Activated gamma-delta T cell (primary cell): ENCODE results near the gene EXOSC5.
"Not testable (repeated sequence)": the region's sequence is repeated elsewhere in the genome, so short reads cannot be mapped to it uniquely, and the experiment has no call there.

Experiments used
- DNase-seq: peaks from one replicate; lab custom pipeline; 2025; lab: John Stamatoyannopoulos, UW

The EXOSC5 gene

GRCh38 chr19:41366089-41366488 is 31.1 kb downstream of the EXOSC5 start:
- no peak for DNase-seq

DNA sequence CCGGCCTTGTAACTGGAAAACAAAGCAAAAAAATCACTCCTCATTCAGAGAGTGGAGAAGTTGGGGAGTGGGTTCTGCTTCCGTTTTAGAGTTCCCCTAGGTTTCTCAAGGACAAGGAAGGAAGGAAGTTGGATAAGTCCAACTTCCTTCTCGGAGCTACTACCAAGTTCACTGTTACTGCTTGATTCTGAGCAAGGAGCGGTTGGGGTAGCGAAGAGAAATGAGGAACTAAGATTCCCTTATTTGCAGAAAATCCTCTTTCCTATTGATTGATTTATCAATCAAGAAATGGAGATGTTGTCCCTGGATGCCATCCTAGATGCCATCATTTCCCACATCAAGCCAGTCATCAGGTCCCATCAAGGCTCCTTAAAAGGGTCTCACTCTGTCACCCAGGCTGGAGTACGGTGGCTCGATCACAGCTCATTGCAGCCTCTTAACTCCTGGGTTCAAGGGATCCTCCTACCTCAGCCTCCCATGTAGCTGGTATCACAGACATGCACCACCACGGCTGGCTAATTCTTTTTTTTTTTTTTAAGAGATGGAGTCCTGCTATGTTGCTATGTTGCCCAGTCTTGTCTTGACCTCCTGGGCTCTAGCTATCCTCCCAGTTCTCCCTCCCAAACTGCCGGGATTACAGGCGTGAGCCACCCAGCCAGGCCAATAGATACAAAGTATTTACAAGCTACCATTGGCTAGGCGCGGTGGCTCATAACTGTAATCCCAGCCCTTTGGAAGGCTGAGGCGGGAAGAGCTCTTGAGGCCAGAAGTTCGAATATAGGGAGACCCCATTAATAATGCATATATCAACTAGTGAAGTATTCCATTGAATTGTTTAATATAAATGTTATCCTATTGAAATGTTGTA is 32.4 kb downstream of the EXOSC5 start:
- no peak for DNase-seq

DNA sequence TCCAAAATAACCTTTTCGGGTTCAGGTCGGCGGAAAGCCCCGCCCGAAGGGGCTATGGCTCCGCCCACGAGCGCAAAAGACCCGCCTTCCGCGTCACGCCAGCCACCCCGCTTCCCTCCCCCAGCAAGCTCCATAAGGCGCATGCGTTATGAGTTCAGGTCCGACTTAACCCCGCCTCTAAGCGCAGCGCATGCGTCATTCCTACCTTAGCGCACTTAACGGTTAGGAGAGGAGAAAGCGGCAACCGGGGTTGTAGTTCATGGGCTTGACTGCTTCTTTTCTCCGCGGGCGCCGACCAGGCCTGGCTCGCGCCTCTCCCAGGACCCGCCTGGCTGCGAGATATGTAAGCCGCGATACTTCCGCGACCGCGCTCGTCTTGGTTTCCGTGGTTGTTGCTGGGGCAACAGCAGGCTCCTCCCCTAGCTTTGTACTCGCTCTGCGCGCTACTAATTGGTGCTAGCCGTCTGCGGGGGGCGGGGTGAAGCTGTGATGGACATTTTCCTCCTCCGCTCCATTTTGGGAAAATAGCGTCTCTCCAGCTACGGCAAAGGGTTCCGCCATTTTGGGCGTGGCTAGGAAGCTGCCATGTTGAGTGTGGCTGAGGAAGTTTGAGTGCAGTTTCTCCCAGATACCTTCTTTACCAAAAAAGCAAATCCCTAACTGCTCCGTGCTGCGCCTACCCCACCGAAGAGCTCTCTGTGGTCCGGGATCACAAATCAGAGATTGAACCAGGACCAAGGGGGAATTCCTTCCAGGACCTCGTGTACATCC is 33.2 kb downstream of the EXOSC5 start, which contains the start of gene B9D2:
B9D2 (minus strand) TSS at position 397 of the 771 bp plus-strand sequence. CDS start 630 bp downstream, outside the sequence.
- DNase-seq, result peak; percentile 76

DNA sequence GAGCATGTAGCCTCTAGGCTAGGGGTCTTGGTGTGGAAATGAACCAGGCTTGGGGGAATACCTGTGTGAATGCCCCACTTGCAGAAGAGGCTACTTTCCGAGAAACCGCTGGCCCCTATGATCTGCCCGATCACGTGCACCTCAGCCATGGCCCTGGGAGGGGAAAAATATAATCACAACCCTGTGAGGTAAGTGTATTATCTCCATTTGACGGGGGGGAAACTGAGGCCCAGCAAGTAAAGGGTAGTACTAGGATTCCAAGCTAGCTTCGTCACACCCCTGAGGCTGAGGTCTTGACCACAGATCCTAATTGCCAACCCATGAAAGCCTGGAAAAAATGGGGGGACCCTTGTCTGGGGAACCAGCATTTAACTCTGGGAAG is 33.8 kb downstream of the EXOSC5 start:
- no peak for DNase-seq

DNA sequence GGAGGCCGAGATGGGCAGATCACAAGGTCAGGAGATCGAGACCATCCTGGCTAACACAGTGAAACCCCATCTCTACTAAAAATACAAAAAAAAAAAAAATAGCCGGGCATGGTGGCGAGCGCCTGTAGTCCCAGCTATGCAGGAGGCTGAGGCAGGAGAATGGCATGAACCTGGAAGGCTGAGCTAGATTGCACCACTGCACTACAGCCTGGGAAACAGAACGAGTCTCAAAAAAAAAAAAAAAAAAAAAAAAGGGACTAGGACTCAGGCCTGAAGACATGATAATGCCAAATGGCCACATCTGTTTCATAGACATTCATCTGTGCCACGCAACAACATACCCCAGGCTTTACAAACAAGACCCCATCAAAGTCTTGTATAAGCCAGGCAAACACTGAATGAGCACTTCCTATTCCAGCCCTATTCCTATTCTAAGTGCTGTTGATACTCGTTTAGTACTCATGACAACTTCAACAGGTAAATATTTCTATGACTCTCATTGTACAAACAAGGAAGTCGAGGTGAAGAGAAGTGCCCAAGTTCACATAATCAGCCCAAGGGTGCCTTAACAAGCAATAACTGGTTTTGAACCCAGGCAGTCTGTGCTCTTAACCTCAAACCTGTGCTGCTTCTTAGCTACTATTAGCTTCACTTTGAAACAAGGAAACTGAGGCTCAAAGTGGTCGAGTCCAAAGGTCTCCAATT is 34.9 kb downstream of the EXOSC5 start:
- no peak for DNase-seq

- DNase-seq, result no peak
Observed at GRCh38 chr19:41359741-41360140, 37.4 kb downstream of the EXOSC5 start.

DNA sequence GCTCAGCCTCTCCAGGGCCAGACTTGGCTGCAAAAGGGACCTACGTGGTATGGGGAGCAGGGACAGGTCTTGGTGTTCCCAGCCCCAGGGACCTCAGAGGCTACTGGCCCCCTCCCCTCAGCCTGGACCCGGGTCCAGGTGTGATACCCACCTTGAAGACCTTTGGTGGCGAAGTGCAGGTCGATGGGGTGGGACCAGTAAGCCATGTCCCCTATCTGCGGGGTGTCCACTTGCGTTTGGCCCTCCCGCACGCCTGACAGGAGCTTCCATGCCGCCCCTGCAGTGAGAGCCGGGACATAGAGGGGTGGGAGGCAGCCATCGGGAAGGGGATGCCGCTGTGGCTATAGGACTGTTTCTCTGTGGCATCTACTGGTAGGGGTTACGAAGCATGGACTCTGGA is 39.4 kb downstream of the EXOSC5 start:
- no peak for DNase-seq

- DNase-seq, result no peak
Observed at GRCh38 chr19:41356984-41357739, 40.0 kb downstream of the EXOSC5 start.

- no peak for DNase-seq
Observed at GRCh38 chr19:41355802-41356201, 41.4 kb downstream of the EXOSC5 start.

- DNase-seq, result no peak
Observed at GRCh38 chr19:41355035-41355434, 42.1 kb downstream of the EXOSC5 start.

- DNase-seq, result no peak
Observed at GRCh38 chr19:41354343-41354953, 42.7 kb downstream of the EXOSC5 start.

DNA sequence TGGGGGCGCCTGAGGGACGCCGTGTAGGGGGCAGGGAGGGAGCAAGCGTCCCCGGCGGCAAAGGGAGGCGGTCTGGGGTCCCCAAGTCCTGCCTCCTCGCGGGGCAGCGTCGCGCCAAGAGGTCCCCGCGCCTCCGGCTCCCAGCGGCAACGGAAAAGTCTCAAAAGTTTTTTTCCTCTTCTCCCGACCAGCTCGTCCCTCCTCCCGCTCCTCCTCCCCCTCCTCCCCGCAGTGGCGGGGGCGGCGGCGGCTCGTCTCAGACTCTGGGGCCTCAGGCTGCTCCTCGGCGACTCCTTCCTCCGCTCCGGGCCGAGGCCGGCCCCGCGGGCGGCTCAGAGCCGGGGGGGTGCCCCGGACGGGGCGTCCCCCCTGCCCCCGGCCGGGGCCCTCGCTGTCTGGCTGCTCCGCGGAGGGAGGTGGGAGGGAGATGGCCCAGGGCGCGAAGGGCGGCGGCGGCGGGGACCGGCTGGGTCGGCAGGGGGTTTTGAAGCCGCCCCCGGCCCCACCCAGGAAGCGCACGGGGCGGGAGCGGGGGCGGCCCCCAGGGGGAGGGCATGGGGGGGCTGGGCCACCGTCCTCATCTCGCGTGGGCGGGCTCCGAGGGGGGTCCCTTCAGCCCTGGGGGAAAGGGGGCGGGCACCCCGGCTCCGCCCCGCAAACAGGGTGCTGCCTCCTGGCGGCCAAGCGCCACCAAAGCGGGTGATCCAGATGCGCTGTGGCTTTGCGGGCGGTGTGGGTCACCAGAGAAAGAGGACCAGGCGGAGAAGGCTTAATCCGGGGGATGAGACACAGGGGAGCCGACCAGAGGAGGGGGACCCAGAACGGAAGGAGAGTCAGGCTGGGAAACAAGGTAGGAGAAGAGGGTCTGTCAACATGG is 43.5 kb downstream of the EXOSC5 start, which contains the start of gene TGFB1:
TGFB1 (minus strand) TSS at position 457 of the 877 bp plus-strand sequence. CDS start 878 bp downstream, outside the sequence.
- DNase-seq, result peak; percentile 97

DNA sequence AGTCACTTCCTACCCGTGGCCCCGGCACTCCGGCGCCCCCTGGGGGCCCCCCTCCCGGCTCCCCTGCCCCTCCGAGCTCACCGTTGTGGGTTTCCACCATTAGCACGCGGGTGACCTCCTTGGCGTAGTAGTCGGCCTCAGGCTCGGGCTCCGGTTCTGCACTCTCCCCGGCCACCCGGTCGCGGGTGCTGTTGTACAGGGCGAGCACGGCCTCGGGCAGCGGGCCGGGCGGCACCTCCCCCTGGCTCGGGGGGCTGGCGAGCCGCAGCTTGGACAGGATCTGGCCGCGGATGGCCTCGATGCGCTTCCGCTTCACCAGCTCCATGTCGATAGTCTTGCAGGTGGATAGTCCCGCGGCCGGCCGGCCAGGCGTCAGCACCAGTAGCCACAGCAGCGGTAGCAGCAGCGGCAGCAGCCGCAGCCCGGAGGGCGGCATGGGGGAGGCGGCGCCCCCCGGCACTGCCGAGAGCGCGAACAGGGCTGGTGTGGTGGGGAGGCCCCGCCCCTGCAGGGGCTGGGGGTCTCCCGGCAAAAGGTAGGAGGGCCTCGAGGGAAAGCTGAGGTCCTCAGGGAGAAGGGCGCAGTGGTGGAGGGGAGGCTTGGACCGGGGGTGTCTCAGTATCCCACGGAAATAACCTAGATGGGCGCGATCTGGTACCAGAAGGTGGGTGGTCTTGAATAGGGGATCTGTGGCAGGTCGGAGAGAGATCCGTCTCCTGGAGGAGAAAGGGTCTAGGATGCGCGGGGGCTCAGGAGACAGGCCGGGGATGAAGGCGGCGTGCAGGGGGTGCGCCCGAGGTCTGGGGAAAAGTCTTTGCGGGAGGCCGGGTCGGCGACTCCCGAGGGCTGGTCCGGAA is 44.3 kb downstream of the EXOSC5 start:
- peak; percentile 64 for DNase-seq

DNA sequence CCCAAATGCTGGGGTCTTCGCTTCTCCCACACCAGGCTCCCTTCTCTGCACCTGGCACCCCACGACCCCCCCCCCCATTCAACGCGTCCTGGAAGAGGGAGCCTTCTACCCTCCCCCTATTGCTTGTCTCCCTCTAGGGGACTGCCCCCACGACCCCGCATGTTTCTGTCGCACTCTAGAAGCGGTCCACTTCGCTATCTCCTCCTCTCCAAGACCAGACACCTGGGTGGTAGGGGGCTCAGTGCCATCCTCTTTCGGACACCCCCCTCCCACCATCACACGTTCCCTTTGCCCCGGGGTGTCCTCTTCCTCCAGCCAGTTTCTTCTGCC is 44.9 kb downstream of the EXOSC5 start:
- DNase-seq, result no peak

- peak; percentile 91 for DNase-seq
Observed at GRCh38 chr19:41351339-41352245, 45.6 kb downstream of the EXOSC5 start.

GRCh38 chr19:41350735-41351338 is 46.3 kb downstream of the EXOSC5 start:
- DNase-seq, result no peak

GRCh38 chr19:41346916-41347315 is 50.2 kb downstream of the EXOSC5 start:
- not testable (repeated sequence) for DNase-seq

- no peak for DNase-seq
Observed at GRCh38 chr19:41344162-41344561, 53.0 kb downstream of the EXOSC5 start.
